ENCODE measurements around the gene EIF5.

The EIF5 gene

GRCh38 chr14:103308717-103309616, 25.1 kb upstream of the EIF5 start:
- Histone ChIP-seq H3K9me3 (ENCODE audit: control insufficient read depth in 2 of 2, low read length in 2 of 2) (no peaks in the 10 kb centered on the region), H3K4me3 (ENCODE audit: low read length in 2 of 2) (no peak overlapping the region), H3K27ac (ENCODE audit: low read depth in 2 of 2, low read length in 2 of 2) (no peak overlapping the region), H3K4me1 (ENCODE audit: control insufficient read depth in 2 of 2, insufficient read depth in 2 of 2, low read length in 2 of 2) (no peaks in the 10 kb centered on the region), H3K36me3 (ENCODE audit: control insufficient read depth in 2 of 2, insufficient read depth in 2 of 2, low read length in 2 of 2) (no peaks in the 10 kb centered on the region), H3K9ac (ENCODE audit: low read depth in 1 of 2, low read length in 2 of 2) (no peak overlapping the region), H3K27me3 (ENCODE audit: control insufficient read depth in 2 of 2, insufficient read depth in 2 of 2, low read length in 2 of 2) (no peaks in the 10 kb centered on the region)

- Histone ChIP-seq H3K27ac (ENCODE audit: low read depth in 2 of 2, low read length in 2 of 2) (no peak overlapping the region), H3K4me3 (ENCODE audit: low read length in 2 of 2) (no peak overlapping the region), H3K36me3 (ENCODE audit: control insufficient read depth in 2 of 2, insufficient read depth in 2 of 2, low read length in 2 of 2) (no peaks in the 10 kb centered on the region), H3K9me3 (ENCODE audit: control insufficient read depth in 2 of 2, low read length in 2 of 2) (no peaks in the 10 kb centered on the region), H3K9ac (ENCODE audit: low read depth in 1 of 2, low read length in 2 of 2) (no peak overlapping the region), H3K4me1 (ENCODE audit: control insufficient read depth in 2 of 2, insufficient read depth in 2 of 2, low read length in 2 of 2) (no peaks in the 10 kb centered on the region), H3K27me3 (ENCODE audit: control insufficient read depth in 2 of 2, insufficient read depth in 2 of 2, low read length in 2 of 2) (no peaks in the 10 kb centered on the region)
Observed at GRCh38 chr14:103310576-103311095, 23.4 kb upstream of the EIF5 start.

GRCh38 chr14:103311171-103311997, 22.7 kb upstream of the EIF5 start:
- H3K9ac ChIP-seq (ENCODE audit: low read depth in 1 of 2, low read length in 2 of 2), result no peak overlapping the region
- no peaks in the 10 kb centered on the region for H3K4me1 ChIP-seq (ENCODE audit: control insufficient read depth in 2 of 2, insufficient read depth in 2 of 2, low read length in 2 of 2)
- no peaks in the 10 kb centered on the region for H3K27me3 ChIP-seq (ENCODE audit: control insufficient read depth in 2 of 2, insufficient read depth in 2 of 2, low read length in 2 of 2)
- H3K9me3 ChIP-seq (ENCODE audit: control insufficient read depth in 2 of 2, low read length in 2 of 2), result no peaks in the 10 kb centered on the region
- H3K27ac ChIP-seq (ENCODE audit: low read depth in 2 of 2, low read length in 2 of 2), result no peak overlapping the region
- no peak overlapping the region for H3K4me3 ChIP-seq (ENCODE audit: low read length in 2 of 2)
- H3K36me3 ChIP-seq (ENCODE audit: control insufficient read depth in 2 of 2, insufficient read depth in 2 of 2, low read length in 2 of 2), result no peaks in the 10 kb centered on the region

GRCh38 chr14:103312006-103312635, 21.9 kb upstream of the EIF5 start:
- Histone ChIP-seq H3K4me3 (ENCODE audit: low read length in 2 of 2) (no peak overlapping the region), H3K27me3 (ENCODE audit: control insufficient read depth in 2 of 2, insufficient read depth in 2 of 2, low read length in 2 of 2) (no peaks in the 10 kb centered on the region), H3K9me3 (ENCODE audit: control insufficient read depth in 2 of 2, low read length in 2 of 2) (no peaks in the 10 kb centered on the region), H3K36me3 (ENCODE audit: control insufficient read depth in 2 of 2, insufficient read depth in 2 of 2, low read length in 2 of 2) (no peaks in the 10 kb centered on the region), H3K27ac (ENCODE audit: low read depth in 2 of 2, low read length in 2 of 2) (no peak overlapping the region), H3K4me1 (ENCODE audit: control insufficient read depth in 2 of 2, insufficient read depth in 2 of 2, low read length in 2 of 2) (no peaks in the 10 kb centered on the region), H3K9ac (ENCODE audit: low read depth in 1 of 2, low read length in 2 of 2) (no peak overlapping the region)

DNA sequence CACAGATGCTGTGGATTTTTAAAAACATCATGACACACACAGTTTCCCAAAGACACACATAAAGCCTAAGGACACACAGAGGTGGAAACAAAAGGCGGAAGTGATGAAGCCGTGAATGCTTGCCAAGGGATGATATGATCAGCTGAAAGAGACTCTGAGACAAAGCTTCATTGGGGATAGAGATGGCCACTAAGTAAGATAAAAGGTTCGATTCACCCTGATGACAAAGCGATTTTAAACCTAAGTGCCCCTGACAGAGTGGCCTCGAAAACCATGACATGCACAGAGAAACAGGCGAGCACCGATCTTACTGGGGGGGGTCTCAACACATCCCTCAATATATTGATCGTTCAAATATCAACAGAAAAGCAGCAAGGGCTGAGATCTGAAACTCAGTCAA, 20.3 kb upstream of the EIF5 start:
- H3K4me1 ChIP-seq (ENCODE audit: control insufficient read depth in 2 of 2, insufficient read depth in 2 of 2, low read length in 2 of 2), result no peaks in the 10 kb centered on the region
- H3K36me3 ChIP-seq (ENCODE audit: control insufficient read depth in 2 of 2, insufficient read depth in 2 of 2, low read length in 2 of 2), result no peaks in the 10 kb centered on the region
- no peak overlapping the region for H3K4me3 ChIP-seq (ENCODE audit: low read length in 2 of 2)
- no peak overlapping the region for H3K9ac ChIP-seq (ENCODE audit: low read depth in 1 of 2, low read length in 2 of 2)
- H3K27ac ChIP-seq (ENCODE audit: low read depth in 2 of 2, low read length in 2 of 2), result no peak overlapping the region
- H3K27me3 ChIP-seq (ENCODE audit: control insufficient read depth in 2 of 2, insufficient read depth in 2 of 2, low read length in 2 of 2), result no peaks in the 10 kb centered on the region
- H3K9me3 ChIP-seq (ENCODE audit: control insufficient read depth in 2 of 2, low read length in 2 of 2), result no peaks in the 10 kb centered on the region

DNA sequence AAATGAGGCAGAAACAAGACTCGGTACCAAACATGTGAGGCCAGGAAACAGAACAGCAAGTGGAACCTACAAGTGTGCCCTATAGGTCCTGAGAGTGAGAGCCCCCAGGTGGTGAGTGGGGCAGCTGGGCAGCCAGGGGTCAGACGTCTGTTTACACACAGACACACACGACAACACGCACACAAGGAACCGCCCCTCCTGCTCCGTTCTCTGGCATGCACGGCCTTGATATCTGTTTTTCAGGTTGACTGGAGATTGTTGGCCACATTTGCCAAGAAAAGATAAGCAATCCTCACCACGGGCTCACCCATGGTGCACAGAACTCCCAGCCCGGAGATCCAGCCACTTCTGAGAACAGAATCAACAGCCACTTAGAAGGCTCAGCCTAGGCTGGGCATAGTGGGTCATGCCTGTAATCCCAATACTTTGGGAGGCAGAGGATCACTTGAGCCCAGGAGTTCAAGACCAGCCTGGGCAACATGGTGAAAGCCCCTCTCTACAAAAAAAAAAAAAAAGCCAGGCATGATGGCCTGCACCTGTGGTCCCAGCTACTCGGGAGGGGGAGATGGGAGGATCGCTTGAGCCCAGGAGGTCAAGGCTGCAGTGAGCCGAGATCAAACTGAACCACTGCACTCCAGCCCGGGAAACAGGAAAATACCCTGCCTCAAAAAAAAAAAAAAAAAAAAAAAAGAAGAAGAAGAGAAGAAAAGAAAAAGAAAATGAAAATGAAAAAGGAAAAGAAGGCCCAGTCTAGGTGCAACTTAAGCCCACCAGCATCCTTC, 19.4 kb upstream of the EIF5 start:
- no peak overlapping the region for H3K9ac ChIP-seq (ENCODE audit: low read depth in 1 of 2, low read length in 2 of 2)
- H3K27ac ChIP-seq (ENCODE audit: low read depth in 2 of 2, low read length in 2 of 2), result no peak overlapping the region
- H3K9me3 ChIP-seq (ENCODE audit: control insufficient read depth in 2 of 2, low read length in 2 of 2), result no peaks in the 10 kb centered on the region
- H3K27me3 ChIP-seq (ENCODE audit: control insufficient read depth in 2 of 2, insufficient read depth in 2 of 2, low read length in 2 of 2), result no peaks in the 10 kb centered on the region
- H3K36me3 ChIP-seq (ENCODE audit: control insufficient read depth in 2 of 2, insufficient read depth in 2 of 2, low read length in 2 of 2), result no peaks in the 10 kb centered on the region
- H3K4me3 ChIP-seq (ENCODE audit: low read length in 2 of 2), result no peak overlapping the region
- no peaks in the 10 kb centered on the region for H3K4me1 ChIP-seq (ENCODE audit: control insufficient read depth in 2 of 2, insufficient read depth in 2 of 2, low read length in 2 of 2)

GRCh38 chr14:103315351-103315911, 18.6 kb upstream of the EIF5 start:
- Histone ChIP-seq H3K9ac (ENCODE audit: low read depth in 1 of 2, low read length in 2 of 2) (no peak overlapping the region), H3K9me3 (ENCODE audit: control insufficient read depth in 2 of 2, low read length in 2 of 2) (no peaks in the 10 kb centered on the region), H3K4me1 (ENCODE audit: control insufficient read depth in 2 of 2, insufficient read depth in 2 of 2, low read length in 2 of 2) (no peaks in the 10 kb centered on the region), H3K27ac (ENCODE audit: low read depth in 2 of 2, low read length in 2 of 2) (no peak overlapping the region), H3K4me3 (ENCODE audit: low read length in 2 of 2) (no peak overlapping the region), H3K36me3 (ENCODE audit: control insufficient read depth in 2 of 2, insufficient read depth in 2 of 2, low read length in 2 of 2) (no peaks in the 10 kb centered on the region), H3K27me3 (ENCODE audit: control insufficient read depth in 2 of 2, insufficient read depth in 2 of 2, low read length in 2 of 2) (no peaks in the 10 kb centered on the region)

- H3K9me3 ChIP-seq (ENCODE audit: control insufficient read depth in 2 of 2, low read length in 2 of 2), result no peaks in the 10 kb centered on the region
- no peak overlapping the region for H3K9ac ChIP-seq (ENCODE audit: low read depth in 1 of 2, low read length in 2 of 2)
- H3K36me3 ChIP-seq (ENCODE audit: control insufficient read depth in 2 of 2, insufficient read depth in 2 of 2, low read length in 2 of 2), result no peaks in the 10 kb centered on the region
- no peaks in the 10 kb centered on the region for H3K27me3 ChIP-seq (ENCODE audit: control insufficient read depth in 2 of 2, insufficient read depth in 2 of 2, low read length in 2 of 2)
- no peak overlapping the region for H3K27ac ChIP-seq (ENCODE audit: low read depth in 2 of 2, low read length in 2 of 2)
- no peaks in the 10 kb centered on the region for H3K4me1 ChIP-seq (ENCODE audit: control insufficient read depth in 2 of 2, insufficient read depth in 2 of 2, low read length in 2 of 2)
- no peak overlapping the region for H3K4me3 ChIP-seq (ENCODE audit: low read length in 2 of 2)
Observed at GRCh38 chr14:103315941-103316340, 18.1 kb upstream of the EIF5 start.

DNA sequence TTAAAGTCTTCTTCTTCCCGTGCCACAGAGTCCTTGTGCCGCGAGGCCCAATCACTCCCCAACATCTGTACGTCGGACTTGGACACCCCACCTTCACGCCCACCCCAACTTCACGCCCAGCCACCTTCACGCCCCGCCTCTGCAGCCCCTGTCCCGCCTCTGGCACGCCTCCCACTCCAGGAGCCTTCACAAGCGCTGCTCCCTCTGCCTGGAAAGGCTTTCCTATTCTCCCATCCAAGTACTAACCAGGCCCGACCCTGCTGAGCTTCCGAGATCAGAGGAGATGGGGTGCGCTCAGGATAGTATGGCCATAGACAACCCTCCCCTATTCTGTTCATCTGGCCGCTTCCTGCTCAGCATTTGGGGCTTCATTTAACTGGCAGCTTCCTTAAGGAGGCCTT, 17.3 kb upstream of the EIF5 start:
- Histone ChIP-seq H3K9ac (ENCODE audit: low read depth in 1 of 2, low read length in 2 of 2) (no peak overlapping the region), H3K36me3 (ENCODE audit: control insufficient read depth in 2 of 2, insufficient read depth in 2 of 2, low read length in 2 of 2) (no peaks in the 10 kb centered on the region), H3K4me3 (ENCODE audit: low read length in 2 of 2) (no peak overlapping the region)

More for the DNA sequence above, 17.3 kb upstream of the EIF5 start:
- Histone ChIP-seq H3K9me3 (ENCODE audit: control insufficient read depth in 2 of 2, low read length in 2 of 2) (no peaks in the 10 kb centered on the region), H3K27me3 (ENCODE audit: control insufficient read depth in 2 of 2, insufficient read depth in 2 of 2, low read length in 2 of 2) (no peaks in the 10 kb centered on the region), H3K4me1 (ENCODE audit: control insufficient read depth in 2 of 2, insufficient read depth in 2 of 2, low read length in 2 of 2) (no peaks in the 10 kb centered on the region), H3K27ac (ENCODE audit: low read depth in 2 of 2, low read length in 2 of 2) (no peak overlapping the region)
